ENCODE results near the gene SYNJ2. TPM values are rescaled to one million over a fixed set of nuclear protein-coding genes. Genes with fewer than 3 reads are reported as not detected.

SYNJ2 gene
- total and polyA plus RNA-seq, 2 donors (not counting 3 experiments of a cell fraction or from before 2014, with no cell fraction given) = 35.1 to 78.2 TPM

DNA sequence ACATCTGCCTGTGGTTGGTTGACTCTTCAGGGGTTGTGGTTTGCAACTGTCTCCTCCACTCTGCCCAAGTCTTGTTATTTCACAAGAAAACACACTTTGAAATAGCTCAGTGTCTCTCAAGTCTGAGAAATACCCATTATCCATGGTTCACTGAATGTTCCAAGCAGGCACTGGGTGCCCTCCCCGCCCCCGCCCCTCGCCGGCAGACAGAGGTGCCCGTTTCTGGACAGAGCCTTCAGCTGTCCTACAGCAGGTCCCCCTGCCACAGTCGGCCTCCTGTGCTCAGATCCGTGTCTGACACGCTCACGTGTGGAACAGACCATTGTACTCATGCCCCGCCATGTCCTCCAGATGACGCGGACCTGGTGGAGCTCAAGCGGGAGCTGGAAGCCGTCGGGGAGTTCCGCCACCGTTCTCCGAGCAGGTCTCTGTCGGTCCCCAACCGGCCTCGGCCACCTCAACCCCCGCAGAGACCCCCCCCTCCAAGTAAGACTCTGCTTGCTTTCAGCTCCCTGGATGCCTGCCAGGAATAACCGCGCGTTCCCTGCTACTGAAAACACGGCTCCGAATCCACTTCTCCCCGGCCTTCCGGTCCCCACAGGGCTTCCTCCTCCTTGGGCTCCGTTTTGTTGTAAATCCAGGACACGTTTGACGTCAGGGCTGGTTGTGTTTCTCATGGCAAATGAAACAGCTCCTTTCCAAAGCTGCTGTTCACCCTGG is 105.0 kb downstream of the SYNJ2 start:
- ChIA-PET POLR2A (no interaction called here), CTCF (no interaction called here)
- Histone ChIP-seq H3K4me2 (ENCODE audit: insufficient read depth, low read length) (no peak overlapping the region), H3K4me1 (ENCODE audit: control insufficient read depth, extremely low read depth, insufficient read depth, low read length) (peaks cover 6% of the 10 kb centered on the region), H3K27me3 (ENCODE audit: control insufficient read depth in 2 of 2, insufficient read depth in 2 of 2, low read length in 2 of 2) (no peaks in the 10 kb centered on the region), H3K36me3 (ENCODE audit: control insufficient read depth in 2 of 2, extremely low read depth in 1 of 2, insufficient read depth in 2 of 2, low read length in 2 of 2) (peaks cover 40 to 47% of the 10 kb centered on the region in 2 experiments), H3K4me3 (replicated peaks in 1 of 3; ENCODE audit: insufficient read depth in 1 of 3, low read depth in 1 of 3, low read length in 3 of 3) (no peak overlapping the region), H3K27ac (ENCODE audit: insufficient read depth, low read depth, low read length) (no peak overlapping the region), H3K9me3 (replicated peaks; ENCODE audit: control insufficient read depth, insufficient read depth, low read length) (no peaks in the 10 kb centered on the region), H3K79me2 (ENCODE audit: control insufficient read depth, insufficient read depth, low read length) (no peaks in the 10 kb centered on the region), H3K9me1 (replicated peaks; ENCODE audit: control insufficient read depth, extremely low read depth, insufficient read depth, low read length) (no peaks in the 10 kb centered on the region), H4K20me1 (replicated peaks; ENCODE audit: control insufficient read depth, extremely low read depth, insufficient read depth, low read length) (no peaks in the 10 kb centered on the region), H3K9ac (replicated peaks; ENCODE audit: extremely low read depth, insufficient read depth, low read length) (no peak overlapping the region), H2AFZ (ENCODE audit: low read depth, low read length) (no peak overlapping the region)
- dilution Hi-C loops (cut with MboI; ENCODE audit: extremely low pct_ligation_motif_present, low sequenced_read_pairs) (no loop called here), intact Hi-C loops (cut with micrococcal nuclease) (no loop called here)
- FAIRE-seq (no peak), DNase-seq (ENCODE audit: low read depth, low spot score) (no peak)
- BruUV-seq (replicated peaks) = no TSS peak
- TF ChIP-seq POLR2AphosphoS5 (IDR thresholded peaks at IDR 0.05; ENCODE audit: insufficient read depth, low read depth, low read length) (no peak), JUN (IDR thresholded peaks at IDR 0.05; ENCODE audit: borderline replicate concordance, insufficient read depth, insufficient read length, low read depth) (no peak), FOS (IDR thresholded peaks at IDR 0.05; ENCODE audit: borderline replicate concordance, insufficient read depth, low read length) (no peak), EZH2 (IDR thresholded peaks at IDR 0.05; ENCODE audit: borderline replicate concordance, low read depth, low read length, severe bottlenecking) (no peak), POLR2A (IDR thresholded peaks at IDR 0.05; ENCODE audit: low read depth, low read length) (no peak)
- TF ChIP-seq, protein P1, sequence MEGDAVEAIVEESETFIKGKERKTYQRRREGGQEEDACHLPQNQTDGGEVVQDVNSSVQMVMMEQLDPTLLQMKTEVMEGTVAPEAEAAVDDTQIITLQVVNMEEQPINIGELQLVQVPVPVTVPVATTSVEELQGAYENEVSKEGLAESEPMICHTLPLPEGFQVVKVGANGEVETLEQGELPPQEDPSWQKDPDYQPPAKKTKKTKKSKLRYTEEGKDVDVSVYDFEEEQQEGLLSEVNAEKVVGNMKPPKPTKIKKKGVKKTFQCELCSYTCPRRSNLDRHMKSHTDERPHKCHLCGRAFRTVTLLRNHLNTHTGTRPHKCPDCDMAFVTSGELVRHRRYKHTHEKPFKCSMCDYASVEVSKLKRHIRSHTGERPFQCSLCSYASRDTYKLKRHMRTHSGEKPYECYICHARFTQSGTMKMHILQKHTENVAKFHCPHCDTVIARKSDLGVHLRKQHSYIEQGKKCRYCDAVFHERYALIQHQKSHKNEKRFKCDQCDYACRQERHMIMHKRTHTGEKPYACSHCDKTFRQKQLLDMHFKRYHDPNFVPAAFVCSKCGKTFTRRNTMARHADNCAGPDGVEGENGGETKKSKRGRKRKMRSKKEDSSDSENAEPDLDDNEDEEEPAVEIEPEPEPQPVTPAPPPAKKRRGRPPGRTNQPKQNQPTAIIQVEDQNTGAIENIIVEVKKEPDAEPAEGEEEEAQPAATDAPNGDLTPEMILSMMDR (IDR thresholded peaks at IDR 0.05; ENCODE audit: extremely low read depth in 1 of 2, insufficient read depth in 1 of 2, low read depth in 1 of 2, low read length in 2 of 2) = no peak
- TF ChIP-seq, protein P2, sequence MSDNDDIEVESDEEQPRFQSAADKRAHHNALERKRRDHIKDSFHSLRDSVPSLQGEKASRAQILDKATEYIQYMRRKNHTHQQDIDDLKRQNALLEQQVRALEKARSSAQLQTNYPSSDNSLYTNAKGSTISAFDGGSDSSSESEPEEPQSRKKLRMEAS (IDR thresholded peaks at IDR 0.05; ENCODE audit: insufficient read depth, insufficient read length) = no peak
